Activated T-helper 9 cell treated with anti-CD3 and anti-CD28 coated beads, Interleukin-2, amount 50 U/mL, for 16 hours (primary cell): ENCODE results near the gene IQSEC2.
A peak's percentile ranks its signal among the peaks of the same experiment; 100 is the strongest.

Source experiments
- DNase-seq: peaks from one replicate; pipeline ENCODE4 v3.0.0-alpha.2; 2020; ENCODE audit warnings: low read depth

IQSEC2 gene

DNA sequence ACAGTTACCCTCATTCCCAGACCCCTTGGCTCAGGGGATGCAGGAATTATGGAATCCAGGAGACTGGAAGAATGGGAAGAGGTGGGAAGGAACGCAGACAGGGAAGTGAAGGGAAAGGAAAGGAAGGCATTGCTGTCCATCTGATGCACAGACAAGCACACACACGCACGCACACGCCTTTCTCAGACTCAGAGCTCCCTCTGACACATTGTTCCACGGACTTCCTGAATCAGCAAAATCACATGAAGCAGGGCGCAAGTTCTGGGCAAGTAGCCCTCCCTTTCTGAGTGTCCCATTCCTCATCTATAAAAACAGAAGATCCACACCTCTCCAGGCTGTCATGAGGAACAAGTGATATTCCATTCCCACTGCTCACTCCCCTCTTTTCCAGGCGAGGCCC, 13.2 kb downstream of the IQSEC2 start:
- no peak for DNase-seq

DNA sequence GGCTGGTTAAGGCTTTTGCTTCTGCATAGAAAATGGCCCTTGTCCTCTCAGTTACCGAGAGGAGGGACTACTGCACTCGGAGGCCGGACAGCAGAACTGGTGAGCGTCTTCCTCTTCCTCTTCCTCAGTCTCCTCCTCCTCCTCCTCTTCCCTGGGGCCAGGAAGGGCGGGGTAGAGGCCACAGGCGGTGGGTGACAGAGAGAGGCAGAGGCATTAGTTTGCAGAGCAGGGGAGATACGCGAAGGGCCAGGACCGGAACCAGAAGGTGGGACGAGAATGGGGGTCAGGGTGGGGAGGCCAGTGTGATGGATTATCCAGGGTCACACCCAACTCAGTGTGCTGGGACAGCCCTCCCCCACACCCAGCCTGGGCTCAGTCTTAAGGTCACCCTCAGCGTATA, 14.5 kb downstream of the IQSEC2 start:
- DNase-seq, result no peak

DNA sequence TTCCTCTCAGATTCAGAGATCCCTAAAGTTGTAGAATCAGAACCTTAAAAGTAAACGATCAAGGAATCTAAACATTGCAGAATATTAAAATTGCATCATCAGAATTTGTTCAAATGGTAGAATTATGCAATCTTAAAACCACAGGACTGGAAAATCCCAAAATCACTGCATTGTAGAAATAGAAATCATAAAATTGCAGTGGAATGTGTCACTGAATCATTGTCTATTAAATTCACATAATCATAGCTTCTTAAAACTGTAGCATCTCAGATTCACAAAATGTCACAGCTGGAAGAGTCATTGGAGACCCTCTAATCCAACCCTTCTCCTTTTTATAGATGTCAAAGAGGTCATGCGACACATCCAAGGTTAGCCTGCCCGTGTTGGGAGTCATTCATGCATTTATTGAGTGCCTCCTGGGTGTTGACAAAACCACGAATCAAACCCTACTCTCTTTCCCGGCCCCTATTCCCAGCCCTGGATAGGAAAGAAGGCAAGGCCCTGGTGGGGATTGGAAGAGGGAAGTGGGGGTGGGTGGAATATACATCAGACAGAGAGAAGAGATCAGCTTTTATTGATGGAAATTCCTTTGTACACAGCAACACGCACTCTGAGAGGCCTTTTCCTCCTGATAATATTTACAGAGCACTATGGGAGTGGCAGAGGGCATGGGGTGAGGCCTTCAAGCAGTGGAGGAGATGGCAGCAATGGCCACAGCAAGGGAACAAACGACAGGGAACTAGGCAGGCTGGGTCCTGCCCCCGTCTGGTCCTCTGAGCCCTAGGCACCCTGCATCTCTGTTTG, 15.4 kb downstream of the IQSEC2 start:
- no peak for DNase-seq

DNA sequence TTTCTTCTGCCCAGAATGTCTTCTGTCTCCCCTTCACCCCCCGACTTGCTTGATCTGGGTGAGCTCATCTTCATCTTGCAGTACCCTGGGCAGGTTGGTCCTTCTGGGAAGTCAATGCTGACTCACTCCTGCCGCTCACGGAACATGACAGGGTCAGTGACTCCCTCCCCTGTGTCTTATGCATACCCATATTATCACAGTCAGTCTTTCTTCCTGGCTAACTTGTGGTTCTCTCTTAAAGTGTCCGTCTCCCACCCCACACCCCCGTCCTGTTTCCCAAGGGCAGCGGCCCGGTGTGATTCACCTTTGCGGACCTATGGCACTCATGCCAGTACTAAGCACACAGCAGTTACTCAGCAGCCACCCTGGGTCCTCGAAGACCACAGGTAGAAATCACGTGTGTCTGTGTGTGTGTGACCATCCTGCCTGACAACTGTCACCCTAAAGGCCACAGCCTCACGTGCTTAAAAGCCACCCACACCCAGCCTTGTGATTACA, 17.7 kb downstream of the IQSEC2 start:
- DNase-seq, result peak; percentile 38

DNA sequence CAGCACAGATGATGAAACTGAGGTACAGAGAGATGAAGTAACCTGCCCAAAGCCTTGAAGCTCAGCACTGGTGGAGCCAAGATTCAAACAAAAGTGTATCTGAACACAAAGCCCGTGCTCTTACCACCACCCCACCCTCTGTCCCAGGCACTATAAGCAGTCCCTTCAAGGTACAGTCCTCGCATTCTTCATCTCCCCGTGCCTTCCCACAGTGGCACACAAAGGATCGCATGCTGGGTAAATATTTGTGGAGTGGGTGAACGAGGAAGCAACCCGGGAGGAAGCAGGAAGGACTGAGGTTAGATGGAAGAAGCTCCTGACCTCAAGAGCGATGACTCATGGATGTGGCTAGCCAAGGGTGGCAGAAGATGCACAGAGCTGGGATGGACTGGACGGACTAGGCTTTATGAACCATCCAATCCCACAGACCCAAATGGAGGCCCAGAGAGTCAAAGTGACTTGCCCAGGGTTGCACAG, 18.4 kb downstream of the IQSEC2 start:
- no peak for DNase-seq

DNA sequence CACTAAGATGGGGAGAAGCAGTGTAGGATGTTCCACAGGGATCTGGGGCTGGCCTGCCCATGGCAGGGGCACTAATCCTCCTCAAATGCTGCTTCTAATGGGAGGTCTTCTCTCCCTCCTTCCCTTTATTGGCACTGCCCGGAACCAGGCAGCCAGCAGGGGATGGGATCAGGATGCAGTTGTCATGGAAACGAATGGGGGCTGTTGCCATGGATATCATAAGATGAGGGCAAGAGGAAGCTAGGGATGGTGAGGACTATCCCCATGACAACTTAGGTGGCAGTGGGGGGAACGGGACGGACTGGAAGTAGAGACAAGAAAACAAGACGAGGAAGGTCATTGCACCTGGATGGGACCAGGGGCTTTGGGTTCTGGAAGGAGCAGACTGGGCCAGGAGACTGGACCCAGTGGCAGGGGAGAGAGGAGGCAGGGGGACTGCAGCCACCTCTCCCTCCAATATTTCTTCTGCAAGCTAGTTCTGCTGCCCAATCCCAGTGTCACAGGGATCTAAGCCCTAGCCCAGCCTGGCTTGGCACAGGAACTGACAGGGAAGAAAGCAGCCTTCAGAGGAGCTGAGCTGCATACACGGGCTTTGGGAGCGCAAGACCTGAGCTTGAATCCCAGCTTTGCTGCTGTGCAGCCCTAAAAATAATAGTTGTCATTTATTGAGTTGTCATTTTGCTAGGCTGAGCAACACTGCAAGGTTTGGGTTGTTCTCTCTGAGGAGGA, 19.0 kb downstream of the IQSEC2 start:
- no peak for DNase-seq

DNA sequence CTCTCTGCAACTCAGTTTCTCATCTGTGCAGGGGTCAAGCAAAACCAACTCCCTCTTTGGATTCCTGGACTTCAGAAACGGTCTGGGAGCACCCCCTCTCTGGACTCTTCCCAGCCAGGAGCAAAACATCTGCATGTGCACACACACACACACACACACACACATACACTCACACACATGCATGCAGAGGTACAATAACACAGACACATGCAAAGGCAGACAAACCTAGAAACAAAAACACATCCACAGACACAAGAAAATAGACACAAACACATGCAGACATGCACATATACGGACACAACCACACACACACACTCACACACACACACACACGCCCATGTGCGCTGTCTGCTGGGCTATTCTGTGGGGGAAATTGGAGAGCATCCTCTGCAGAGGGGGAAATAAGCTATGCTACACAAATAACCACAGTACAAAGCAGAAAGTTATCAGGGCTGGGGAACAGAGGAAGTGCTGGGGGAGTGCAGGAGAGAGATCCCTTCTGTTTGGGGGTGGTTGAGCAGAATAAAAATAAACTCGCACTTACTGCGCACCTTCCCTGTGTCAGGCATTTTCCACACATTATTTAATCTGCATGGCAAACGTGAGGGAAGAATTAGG, 19.9 kb downstream of the IQSEC2 start:
- no peak for DNase-seq

DNA sequence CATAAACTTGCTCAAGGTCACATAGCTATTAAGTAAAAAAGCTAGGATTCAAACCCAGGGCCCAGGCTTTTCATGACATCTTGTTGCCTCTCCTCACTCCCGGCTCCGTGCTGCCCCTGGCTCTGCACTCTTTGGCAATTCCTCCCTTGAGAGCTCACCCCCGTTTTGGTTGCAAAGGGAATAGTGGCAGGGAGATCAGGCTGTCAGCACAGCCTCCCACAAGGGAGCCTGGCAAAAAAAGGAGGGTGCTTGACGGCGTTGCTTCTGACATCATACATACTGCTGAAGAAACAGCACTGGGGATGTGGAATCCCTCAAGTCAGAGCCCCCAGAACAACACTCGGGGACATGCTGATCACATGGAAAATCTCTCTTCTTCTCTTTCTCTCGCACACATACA, 20.5 kb downstream of the IQSEC2 start:
- no peak for DNase-seq

DNA sequence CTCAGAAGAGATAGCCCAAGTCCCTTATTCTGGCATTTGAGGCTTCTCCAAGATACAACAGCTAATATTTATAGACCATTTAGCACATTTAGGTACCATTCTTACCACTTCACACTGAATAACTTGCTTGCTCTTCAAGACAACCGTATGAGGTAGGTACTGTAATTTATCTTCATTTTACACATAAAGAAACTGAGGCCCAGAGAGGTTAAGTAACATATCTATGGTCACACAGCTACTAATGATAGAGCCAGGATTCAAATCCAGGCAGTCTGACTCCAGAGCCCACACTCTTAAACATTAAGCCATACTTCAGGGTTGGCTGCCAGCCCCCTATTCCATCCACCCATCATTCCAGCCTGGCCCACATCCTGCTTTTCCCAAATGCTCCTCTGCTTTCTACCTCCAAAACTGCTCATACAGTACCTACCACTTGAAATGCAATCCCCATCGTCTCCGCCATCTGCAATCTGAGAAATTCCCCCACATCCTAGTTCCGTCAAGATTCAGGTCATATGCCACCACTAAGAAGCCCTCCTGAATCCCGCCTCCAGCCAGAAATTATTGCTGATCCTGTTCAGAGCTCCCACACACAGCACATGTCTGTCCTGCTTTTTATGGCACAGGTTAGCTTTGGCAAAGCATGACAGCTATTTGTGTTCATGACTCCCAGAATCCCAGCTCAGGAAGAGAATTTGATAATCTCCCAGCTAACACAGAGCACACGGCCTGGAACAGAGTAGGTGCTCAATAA, 23.5 kb downstream of the IQSEC2 start:
- no peak for DNase-seq

DNA sequence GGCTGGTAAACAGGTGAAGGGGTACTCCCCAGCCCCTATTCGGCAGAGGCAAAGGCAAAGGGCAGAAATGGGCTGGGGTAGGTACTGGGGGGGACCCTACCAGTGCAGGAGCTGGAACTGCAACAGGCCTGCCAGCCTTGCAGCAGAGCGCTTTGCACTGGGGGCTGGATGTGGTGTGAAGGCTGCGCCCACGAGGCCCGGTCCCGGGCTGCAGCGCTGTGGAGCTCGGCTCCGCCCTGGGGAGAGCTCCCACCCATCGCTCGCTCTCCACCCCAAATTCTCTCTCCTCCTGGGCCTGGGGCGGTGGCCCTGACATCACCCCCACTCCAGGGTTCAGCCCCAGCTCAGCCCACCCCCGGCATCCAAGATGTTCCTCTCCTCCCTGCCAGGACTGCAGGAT, 24.2 kb downstream of the IQSEC2 start:
- DNase-seq, result no peak

DNA sequence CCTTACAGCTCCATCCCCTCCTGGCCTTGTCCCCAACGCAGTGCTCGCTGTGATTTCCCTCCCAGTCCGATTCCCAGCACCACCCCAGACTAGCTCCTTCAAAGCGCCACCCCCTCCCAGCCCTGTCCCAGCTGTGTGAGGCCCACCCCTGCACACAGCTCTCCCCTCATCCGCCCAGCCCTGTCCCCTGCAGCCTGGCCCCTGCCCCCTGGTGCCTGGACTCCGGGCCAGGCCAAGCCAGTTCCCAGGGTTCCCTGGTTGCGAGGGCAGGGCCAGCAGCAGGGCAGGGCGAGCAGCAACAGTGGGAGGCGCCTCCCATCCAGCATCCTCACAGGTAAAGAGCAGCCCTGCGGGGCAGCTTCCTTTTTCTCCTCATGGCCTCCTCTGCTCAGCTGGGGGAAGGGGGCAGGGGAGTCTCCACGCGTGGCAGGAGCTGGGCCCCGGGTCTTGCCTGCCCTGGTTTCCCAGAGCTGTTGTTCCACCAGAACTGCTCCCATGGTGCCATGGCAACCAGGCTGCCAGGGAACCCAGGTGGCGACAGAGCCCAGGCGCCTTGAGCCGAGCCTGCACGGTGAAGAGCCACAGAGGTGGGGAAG, 24.8 kb downstream of the IQSEC2 start:
- no peak for DNase-seq

DNA sequence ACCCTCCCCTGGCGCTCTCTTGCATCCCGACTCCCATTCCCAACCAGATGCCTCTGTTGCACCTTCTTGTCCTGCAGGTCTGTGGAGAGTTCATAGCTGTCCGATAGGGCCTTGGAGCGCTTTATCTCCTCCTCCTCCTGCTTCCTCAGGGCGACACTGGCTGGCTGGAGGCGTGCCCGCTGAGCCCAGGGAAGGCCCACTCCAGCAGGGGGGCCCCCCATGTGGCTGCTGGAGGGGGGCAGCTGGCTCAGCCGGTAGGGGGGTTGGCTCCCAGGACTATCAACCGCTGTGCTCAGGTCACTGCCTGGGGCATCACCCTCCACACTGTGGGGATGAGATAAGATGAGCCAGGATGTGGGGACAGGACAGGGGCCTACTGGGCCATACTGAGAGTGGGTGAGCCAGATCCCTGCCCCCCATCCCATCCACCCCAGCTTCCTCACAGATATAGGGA, 25.6 kb downstream of the IQSEC2 start:
- no peak for DNase-seq

DNA sequence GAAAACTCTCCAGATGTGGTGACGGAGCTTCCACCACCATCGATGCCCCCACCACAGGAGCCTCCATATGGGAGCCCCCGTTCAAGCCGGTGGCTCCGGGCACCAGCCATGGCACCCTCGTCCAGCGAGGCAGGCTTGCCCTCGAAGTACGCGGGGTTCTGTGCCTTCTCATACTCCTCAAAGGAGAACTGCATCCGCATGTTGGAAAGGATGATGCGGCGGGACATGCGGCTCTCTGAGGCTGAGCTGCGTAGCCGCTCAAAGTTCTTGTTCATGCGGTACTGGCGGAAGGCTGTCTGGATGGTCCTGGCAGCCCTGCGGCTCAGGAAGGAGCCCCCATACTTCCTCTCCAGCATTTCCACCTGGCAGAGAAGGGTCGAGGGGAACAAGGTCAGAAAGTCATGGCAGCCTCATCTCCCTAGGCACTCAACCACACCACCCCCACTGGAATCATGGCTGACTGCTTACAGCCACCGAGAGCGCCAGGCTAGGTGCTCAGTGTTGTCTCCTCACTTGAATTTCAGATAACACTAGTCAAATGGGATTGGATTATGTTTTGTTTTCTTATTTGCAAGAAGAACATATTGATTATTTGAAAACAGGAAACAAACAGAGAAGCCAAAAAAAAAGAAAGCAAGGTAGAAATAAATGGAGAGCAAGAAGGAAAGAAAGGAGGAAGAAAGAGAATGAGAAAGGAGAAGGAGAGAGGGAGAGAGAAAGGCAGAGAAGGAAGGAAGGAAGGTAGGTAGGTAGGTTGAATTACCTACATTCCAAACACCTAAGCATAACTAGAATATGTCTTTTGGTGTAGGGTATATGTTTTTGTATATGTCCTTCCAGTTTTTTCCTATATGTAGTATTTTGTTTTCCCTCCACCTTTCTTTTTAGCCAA, 26.6 kb downstream of the IQSEC2 start:
- no peak for DNase-seq

DNA sequence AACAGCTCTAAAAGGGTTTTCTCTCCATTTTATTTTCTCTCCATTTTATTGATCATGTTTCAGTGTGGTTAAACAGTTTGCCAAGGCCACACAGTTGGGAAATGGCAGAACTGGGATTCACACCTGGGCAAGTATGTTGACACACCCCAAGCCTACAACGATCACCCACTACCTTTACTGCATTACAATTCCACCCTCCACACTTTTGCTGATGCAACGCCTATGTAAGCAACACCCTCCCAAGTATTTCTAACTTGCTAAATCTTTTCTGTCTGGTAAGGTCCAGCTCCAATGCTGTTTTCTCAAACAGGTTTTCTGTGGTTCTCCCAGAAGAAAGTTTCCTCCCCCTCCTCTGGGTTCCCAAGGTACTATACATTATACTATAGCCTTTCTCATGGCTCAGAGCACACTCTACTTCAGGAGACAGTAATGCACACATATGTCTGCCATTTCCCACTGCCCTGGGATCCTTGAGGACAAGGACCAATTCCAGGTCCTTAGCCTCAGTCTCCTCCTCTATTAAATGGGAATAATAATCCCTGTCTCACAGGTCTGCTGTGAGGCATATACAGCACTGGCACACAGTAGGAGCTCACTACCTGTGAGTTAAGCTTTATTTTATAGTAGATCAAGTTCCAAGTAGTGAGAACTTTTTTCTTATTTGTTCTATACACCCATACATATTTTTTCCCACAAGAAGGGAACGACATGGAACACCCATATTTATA, 27.9 kb downstream of the IQSEC2 start:
- no peak for DNase-seq

DNA sequence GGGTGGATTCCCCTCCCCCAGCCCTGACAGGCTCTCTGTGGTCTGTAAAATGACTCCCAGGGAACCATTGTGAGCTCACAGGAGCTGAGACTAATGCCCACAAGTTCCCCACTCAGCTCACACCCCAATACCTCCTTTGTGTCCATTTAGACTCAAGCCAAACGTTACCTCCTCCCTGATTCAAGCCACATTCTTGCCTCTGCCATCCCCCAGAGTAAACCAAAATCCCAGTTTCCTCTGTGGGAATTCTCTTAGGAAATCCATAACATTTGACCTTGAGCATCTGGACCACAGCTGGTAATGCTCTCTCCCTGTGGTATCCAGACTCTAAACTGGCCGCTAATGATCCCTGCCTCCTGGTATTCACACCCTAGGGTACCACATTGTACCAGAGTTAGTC, 30.1 kb downstream of the IQSEC2 start:
- DNase-seq, result no peak

DNA sequence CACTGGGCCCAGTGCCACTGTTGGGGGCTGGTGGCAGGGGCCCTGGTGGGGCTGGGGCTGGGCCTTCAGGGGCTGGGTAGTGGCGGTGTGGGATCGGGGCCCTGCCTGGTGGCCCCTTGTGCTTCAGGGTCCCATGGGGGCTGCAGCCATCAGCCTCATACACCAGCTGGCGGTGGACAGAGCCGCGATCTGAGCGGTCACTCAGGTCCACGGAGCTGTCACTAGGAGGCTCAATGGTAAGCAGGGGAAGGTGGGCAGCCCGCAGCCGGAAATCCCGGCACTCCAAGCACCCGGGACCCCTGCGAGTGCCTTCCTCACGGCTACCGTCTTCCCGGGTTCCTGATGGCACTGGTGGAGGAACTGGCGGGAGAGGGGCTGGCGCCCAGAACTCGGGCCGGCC, 30.8 kb downstream of the IQSEC2 start:
- no peak for DNase-seq

DNA sequence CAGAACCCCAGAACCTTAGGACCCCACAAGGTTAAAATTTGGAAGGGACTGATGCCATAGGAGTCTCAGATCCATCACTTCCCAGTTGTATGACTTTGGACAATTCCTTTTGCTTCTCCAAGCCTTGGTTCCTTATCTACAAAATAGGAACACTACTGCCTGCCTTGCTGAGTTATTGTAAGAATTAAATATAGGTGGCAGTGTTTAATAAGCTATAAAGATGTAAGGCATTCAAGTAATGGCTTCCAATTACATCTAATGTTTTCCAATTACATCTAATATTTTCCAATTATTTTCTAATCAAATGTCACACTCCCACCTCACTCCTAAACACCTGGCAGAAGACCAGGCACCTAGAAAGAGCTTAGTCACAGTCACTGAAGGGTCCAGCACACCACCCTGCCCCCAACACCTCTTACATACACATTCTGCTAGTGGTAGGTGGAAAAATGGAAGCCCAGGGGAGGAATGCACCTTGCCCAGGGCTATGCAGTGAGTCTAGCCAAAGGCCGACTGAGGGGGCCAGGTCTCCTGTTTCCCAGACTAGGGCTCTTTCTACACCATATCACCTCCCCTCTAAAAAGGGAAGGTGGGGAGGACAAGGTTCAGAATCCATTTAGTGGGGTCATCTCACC, 31.9 kb downstream of the IQSEC2 start:
- no peak for DNase-seq

DNA sequence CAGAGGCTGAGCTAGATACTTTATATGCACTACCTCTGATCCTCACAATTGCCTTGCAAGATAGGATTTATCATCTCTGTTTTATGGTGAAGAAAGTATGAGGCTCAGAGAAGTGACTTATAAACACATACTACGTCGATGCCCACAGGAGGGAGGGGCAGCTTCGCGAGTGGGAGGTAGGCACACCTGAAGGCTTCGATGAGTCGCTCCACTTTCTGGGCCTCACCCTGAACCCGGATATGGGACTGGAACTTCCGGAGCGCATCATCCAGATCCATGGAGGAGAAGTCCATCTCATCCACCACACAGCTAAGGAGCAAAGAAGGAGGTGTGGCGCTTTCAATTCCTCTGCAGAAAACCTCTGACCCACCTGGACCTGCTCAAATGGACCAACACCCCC, 33.5 kb downstream of the IQSEC2 start:
- DNase-seq, result no peak

DNA sequence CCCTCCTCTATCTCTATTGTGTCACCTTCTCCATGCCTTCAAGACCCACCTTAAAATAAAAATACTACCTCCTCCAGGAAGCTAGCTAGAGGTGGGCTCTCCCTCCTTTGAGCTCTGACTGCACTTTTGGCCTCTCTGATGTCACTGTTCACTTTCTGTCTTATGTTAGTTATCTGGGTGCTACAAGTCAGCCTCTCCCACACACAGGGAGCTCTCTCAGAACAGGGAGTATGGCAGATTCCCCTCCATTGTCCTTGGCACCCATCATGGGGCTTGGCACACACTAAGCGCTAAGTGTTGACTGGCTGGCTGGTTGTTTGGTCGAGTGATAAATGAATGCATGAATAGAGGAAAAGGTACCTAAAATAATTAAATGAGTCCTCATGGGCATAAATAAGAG, 35.2 kb downstream of the IQSEC2 start:
- no peak for DNase-seq
